CD4-positive, alpha-beta T cell treated with Interleukin-17A for 4 hours (primary cell): Measurements from ENCODE around the gene GBP3.
"Not testable (repeated sequence)": the region's sequence is repeated elsewhere in the genome, so short reads cannot be mapped to it uniquely, and the experiment has no call there.

Experiments used
- DNase-seq: peaks from one replicate; pipeline ENCODE4 v3.0.0-alpha.2; 2020; ENCODE audit warnings: mixed read lengths

Gene GBP3

DNA sequence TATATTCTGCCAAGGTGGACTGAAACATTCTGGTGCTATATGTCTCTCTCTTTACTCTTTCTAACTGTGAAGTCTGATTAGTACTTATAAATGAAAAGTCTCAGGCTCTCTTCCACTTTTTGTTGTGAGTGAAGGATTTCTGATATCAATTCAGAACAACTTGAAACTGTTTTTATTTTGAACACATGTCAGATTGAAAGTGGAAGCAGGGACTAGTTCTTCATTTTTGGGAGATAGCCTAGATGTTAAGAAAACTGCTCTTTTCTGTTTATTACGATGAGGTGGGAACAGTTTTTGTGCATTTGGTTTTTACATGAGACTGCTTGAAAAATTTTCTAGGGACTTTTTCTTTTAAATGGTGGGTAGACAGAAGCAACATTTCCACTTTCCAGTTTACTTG is 14.5 kb upstream of the GBP3 start:
- DNase-seq: no peak

DNA sequence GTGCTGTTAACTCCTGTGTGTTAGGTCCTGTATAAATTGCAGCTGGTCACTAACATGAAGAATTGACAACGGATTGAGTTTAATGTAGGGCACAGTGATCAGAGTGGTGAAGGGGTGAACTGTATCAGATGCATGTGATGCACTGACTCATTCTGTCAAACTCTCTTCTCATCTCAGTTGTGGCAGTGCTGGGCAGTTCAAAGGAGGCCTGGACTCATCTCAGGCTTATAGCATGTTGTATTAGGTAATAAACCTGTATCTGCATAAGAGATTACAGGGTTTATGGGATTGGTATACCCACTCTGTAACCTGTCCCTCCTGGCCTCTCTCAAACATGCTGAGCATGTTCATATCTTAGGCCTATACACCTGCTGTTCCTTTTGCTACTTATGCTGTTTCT is 12.4 kb upstream of the GBP3 start:
- DNase-seq: no peak

DNA sequence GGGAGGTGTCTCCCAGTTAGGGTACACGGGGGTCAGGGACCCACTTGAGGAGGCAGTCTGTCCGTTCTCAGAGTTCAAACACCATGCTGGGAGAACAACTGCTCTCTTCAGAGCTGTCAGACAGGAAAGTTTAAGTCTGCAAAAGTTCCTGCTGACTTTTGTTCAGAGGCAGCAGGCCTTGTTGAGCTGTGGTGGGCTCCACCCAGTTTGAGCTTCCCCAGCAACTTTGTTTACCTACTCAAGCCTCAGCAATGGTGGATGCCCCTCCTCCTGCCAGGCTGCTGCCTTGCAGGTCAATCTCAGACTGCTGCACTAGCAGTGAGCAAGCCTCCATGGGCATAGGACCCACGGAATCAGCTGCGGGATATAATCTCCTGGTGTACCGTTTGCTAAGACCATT is 11.3 kb upstream of the GBP3 start:
- DNase-seq: peak; percentile 60

DNA sequence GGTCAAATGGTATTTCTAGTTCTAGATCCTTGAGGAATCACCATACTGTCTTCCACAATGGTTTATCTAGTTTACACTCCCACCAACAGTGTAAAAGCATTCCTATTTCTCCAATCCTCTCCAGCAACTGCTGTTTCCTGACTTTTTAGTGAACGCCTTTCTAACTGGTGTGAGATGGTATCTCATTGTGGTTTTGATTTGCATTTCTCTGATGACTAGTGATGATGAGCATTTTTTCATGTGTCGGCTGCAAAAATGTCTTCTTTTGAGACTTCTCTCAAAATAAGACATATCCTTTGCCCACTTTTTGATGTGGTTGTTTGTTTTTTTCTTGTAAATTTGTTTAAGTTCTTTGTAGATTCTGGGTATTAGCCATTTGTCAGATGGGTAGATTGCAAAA is 6.4 kb upstream of the GBP3 start:
- DNase-seq: not testable (repeated sequence)

DNA sequence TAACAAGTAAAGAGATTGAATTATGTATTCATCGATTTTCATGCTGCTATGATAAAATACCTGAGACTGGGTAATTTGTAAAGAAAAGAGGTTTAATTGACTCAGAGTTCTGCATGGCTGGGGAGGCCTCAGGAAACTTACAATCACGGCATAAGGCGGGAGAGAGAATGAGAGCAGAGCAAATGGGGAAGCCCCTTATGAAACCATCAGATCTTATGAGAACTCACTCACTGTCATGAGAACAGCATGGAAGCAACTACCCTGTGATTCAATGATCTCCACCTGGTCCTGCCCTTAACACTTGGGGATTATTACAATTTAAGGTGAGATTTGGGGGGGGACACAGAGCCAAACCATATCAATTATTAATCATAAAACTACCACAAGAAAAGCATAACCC is 3.3 kb upstream of the GBP3 start:
- no peak for DNase-seq

DNA sequence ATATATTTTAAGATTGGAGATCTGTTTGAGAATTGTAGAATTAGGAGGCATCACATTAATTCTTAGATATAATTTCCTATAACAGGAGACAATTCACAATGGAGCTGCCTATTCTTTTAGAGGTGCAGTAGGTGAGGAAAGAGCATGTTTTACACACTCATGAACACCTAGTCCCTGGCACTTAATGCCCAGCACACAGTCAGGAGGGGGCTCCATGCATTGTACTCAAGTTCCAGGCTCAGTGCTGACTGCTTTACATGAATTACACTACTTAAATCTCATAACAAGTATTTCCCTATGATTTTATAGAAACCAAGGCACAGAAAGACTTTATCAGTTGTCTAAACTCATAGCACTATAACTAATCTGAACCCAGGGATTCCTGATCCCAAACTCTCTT is 360 bp upstream of the GBP3 start:
- no peak for DNase-seq

DNA sequence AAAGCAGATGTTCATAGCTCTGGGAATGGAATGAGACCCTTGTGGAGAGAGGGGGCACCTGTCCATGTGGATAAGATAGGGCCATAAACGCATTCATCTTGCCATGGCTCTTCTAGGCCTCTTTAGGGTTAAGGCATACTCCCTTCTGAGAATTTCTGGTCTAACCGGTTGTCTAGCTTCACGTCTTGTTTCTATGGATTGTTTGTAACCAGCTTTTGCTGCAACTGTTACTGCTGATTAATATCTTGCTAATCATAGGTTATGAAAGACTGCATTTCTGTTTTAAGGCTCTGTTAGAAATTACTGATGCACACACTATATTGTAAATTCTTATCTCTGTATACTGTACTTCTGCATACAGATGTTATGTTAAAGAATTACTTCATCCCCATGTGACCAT is 4.3 kb downstream of the GBP3 start:
- DNase-seq: not testable (repeated sequence)

DNA sequence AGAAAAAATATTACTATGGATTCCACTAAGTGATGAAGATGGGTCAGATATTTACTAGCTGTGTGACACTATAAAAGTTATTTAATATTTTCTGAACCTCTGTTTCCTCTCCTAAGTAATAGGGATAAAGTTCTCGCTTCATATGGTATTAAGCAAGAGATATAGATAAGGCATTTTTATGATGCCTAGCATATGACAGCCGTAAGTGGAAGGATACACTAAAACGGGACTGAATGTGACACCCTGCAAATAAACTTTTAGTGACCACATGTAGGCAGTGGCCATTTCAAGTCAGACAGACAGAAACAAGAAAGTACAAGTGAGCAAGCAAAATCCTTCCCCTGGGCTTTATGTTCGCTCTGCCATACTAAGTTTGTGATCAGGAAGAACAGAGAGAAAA is 14.2 kb downstream of the GBP3 start:
- no peak for DNase-seq

DNA sequence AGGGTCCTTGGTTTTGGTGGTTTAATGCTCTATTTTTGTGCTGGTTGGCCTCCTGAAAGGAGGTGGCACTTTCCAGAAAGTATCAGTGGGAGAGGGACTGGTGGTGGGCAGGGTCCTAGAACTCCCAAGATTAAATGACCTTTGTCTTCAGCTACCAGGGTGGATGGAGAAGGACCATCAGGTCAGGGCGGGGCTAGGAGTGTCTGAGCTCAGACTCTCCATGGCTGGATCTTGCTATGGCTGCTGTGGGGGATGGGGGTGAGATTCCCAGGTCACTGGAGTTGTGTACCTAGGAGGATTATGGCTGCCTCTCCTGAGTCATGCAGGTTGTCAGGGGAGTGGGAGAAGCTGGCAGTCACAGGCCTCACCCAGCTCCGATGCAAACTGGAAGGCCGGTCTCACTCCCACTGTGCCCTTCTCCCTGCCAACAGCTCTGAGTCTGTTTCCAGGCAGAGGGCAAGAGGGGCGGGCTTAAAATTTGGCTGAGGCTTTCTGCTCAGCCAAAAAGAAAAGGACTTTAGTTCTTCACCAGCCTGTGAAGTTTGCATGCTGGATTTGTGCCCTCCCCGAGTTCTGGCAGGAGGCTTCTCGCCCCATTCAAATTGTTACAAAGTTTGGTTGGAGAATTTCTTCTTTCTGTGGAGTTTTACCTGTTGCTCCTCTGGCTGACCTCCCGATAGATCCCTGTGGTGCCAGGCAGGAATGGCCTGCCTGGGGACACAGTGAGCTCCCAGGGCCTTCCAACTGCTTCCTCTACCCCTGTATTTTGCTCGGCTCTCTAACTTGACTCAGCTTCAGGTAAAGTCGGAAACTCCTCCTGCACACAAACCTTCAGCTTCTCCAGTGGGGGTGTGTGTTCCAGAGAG is 17.1 kb downstream of the GBP3 start:
- no peak for DNase-seq

DNA sequence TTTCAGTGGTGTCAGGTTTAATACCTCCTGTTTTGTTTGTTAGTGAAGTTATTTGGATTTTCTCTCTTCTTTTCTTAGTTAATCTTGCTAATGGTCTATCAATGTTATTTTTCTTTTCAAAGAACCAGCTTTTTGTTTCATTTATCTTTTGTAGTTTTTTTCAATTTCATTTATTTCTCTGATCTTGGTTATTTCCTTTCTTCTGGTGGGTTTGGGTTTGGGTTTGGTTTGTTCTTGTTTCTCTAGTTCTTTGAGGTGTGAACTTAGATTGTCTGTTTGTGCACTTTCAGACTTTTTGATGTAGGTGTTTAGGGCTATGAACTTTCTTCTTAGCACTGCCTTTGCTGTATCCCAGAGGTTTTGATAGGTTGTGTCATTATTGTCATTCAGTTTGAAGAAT is 20.5 kb downstream of the GBP3 start:
- DNase-seq: not testable (repeated sequence)

DNA sequence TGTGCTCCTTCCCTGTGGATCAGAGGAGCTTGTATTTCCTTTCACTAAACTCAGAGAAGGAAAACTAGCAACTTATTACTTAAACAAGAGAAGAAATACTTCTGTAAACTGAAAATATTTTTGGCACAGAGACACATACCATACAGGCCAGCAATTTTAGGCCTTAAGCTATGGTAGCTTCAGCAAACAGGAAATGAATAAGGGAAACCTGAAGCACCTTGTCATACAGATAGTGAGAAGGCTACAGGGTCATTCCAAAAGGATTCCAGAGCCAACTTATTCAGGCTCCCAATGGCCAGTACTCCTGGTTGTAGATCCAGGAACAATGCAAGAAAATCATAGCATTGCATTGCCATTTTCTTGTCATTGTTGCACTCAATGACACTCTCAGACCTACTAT is 21.2 kb downstream of the GBP3 start:
- no peak for DNase-seq

DNA sequence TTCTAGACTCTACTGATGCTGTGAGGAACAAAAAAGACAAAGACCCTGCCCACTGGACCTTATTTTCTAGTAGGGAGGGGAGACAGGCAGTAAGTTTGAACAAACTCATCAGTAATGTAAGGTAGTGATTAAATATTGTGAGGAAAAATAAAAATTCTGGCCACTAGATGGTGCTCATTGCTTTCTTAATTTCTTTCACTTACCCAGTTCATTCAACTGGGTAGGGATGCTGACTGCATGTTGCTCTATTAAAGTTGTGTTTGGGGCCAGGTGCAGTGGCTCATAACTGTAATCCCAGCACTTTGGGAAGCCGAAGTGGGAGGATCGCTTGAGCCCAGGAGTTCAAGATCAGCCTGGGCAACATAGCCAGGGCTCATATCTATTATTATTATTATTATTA is 23.9 kb downstream of the GBP3 start:
- peak; percentile 35 for DNase-seq

DNA sequence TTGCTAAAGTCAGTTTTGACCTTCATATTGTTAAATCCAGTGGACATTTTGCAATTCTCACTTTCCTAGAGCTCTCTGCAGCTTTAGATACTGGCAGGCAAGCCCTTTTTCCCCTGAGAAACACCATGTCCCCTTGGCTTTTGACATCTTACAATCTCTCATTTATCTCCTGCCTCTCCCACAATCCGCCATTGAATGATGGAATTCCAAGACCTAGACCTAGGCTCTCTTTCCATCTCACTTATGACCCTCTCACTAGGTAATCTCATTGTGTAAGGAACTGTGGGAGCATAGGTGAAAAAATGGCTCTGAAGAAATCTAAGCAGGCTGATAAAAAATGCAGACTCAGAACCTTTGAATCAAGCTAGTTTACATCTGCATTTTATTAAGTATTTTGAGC is 32.2 kb downstream of the GBP3 start:
- DNase-seq: no peak

DNA sequence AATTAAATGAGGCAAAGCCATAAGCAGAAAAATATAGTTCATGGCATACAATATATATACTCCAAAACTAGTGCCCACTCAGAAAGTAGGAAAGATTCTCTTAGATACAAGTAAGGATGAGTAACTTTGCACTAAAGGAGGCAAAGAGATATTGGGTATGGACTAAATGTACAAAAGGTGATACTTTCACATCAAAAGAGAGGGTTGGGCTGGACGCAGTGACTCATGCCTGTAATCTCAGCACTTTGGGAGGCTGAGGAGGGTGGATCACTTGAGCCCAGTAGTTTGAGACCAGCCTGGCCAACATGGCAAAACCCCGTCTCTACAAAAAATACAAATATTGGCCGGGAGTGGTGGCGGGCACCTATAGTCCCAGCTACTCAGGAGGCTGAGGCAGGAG is 37.0 kb downstream of the GBP3 start:
- no peak for DNase-seq

DNA sequence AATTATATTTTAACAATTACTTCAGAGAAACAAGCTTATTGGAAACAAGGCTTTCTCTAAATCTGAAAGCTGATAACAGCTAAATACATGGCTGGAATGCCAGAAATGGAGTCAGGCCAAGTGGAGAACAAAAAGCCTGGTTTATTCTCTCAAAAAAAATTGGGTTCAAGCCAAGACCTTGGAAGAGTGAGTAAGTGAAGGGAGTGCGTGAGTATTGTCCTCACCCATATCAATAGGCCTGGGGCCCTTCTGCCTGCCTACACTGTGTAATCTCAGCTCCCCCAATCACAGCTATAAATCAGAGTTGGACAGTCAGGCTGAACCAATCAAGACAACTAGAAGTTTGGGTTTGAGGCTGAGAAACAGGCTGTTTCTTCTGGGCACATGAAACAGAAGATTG is 37.6 kb downstream of the GBP3 start:
- DNase-seq: no peak

DNA sequence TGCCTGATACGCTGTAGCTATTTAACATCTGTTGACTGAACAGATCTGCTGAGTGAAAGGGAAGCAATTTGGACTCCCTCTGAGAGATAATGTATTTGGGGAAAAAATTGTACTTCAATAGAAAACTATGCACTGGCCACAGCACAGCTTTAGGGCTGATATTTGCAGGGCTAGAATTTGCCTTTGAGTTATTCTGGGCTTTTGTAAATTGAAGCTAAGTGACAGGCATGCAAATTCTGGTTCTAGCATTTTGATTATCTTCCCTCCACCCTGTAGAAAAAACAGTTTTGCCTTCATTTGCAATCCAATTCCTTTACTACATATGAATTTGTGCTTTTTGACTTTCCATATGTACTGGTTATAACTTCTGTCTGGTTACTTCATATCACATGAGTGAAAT is 38.1 kb downstream of the GBP3 start:
- DNase-seq: no peak

DNA sequence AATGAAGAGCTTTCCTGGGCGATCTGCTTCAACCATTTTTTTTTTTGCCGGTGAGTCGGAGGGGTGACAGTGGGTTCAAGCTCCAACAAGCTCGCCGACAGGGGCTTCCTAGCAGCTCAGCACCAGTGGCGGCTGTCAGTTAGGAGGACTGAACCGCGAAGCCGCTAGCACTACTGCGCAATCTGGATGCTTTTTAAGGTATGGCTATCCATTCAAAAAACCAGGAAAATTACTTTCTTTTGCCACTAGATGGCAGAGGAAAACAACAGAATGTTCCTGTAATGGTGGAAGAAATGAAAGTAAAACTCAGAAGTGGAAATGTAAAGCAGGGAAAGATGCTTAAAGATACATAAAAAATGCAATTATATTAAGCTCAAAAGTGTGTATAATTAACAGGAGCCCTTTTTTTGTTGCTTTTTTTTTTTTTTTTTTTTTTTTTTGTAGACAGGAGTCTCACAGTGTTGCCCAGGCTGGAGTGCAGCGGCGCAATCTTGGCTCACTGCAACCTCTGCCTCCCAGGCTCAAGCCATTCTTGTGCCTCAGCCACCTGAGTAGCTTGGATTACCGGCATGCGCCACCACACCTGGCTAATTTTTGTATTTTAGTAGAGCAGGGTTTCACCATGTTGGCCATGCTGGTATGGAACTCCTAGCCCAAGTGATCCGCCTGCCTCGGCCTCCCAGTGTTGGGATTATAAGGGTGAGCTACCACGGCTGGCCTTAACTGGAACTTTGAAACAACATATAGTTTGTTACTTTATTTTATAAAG is 38.7 kb downstream of the GBP3 start:
- peak; percentile 32 for DNase-seq

DNA sequence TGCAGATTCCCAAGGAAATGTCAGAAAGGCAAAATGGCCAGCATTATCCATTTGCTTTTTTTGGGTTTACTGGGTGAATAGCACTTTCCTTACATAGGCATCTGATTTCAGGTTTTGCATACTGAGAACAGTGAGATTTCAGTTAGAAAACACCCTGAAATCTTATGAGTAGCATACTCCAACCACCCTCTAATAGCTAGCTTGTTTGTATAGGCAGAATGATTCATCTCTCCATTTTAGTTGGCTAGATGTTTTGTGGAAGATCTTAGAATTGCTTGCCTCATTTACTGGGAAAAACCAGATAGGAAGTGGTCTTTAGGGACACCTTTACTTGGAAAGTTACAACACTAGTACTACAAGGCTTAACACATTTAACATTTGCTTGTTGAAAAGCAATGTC is 40.6 kb downstream of the GBP3 start:
- DNase-seq: no peak

DNA sequence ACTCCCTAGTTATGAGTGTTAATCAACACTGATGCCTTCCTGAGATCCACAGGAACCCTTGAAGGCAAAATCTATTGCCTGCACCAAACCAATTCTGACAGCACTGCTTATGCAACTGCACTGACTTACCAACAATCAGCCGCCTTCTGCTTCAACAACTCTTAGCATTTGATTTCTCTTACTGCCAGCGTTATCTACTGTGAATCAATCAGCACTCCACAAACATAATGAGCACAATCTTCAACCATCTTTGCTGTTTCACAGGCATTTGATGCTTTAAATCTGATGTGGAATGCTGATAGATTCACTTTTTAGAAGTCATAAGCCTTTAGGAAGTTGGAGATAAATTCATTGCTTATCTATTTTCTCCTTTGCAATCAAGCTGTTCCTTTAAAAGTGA is 41.2 kb downstream of the GBP3 start:
- DNase-seq: not testable (repeated sequence)

DNA sequence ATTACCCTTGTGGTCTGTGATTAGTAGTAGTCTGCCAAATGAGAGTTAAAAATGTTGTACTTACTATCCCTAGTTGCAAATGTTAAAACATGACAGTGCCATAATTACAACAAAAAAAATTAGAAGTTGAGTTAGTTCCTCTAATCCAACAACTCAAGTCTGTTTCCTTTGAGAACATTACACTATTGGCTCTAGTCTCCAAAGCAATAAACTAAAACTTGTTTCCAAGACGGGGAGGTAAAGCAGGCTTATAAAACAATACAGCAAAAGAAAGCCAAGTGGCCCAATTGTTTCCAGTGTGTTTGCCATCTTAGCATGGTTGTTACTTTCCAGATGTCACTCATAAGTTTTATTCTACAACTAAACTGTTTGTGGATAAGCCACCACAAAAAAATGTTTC is 41.8 kb downstream of the GBP3 start:
- no peak for DNase-seq

DNA sequence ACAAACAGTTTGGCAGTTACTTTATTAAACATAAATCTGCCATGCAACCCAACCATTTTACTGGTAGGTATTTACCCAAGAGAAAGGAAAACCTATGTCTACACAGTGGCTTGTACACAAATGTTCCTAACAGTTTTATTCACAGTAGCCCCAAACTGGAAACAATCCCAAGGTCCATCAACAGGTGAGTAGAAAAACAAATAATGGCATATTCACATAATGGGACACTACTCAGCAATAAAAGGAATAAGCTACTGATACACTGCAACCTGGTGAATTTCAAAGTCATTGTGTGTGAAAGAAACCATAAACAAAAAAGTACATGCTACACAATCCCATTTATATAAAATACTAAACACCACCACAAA is 42.9 kb downstream of the GBP3 start:
- no peak for DNase-seq

DNA sequence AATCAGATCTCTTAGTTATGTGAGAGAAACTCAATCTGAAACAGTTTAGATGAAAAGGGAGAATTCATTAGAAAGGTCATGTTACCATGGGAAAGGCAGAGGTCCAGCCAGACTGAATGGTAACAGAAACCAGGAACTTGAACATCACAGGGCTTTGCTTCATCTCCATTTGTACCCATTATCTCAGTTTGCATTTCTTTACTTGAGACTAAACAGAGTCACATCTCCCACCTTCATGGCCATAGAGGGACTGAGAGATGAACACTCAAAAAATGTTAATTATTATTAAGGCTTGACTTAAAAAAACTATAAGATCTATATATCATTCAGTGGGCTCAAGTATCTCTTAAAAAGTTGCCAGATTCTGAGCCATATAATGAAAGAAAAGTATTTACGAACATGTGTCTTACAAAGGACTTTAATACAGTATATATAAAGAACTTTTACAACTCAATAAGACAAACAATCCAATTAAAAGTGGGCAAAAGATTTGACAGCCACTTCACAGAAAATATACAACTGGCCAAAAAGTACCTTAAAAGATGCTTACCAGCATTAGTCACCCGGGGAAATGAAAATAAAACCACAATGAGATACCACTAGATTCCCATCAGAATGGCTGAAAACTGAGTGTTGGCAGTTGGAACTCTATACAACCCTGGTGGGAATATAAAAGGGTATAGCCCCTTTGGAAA is 43.5 kb downstream of the GBP3 start:
- no peak for DNase-seq

DNA sequence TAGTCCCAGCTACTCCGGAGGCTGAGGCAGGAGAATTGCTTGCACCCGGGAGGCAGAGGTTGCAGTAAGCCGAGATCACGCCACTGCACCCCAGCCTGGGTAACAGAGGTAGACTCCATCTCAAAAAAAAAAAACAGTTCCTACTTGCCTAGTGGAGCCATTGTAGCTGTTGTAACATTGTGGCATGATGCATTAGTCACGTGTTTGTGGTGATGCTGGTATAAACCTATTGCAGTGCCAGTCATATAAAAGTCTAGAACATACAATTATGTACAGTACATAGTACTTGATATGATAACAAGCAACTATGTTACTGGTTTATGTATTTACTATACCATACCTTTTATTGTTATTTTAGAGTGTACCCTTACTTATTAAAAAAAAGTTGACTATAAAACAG is 46.4 kb downstream of the GBP3 start:
- no peak for DNase-seq

DNA sequence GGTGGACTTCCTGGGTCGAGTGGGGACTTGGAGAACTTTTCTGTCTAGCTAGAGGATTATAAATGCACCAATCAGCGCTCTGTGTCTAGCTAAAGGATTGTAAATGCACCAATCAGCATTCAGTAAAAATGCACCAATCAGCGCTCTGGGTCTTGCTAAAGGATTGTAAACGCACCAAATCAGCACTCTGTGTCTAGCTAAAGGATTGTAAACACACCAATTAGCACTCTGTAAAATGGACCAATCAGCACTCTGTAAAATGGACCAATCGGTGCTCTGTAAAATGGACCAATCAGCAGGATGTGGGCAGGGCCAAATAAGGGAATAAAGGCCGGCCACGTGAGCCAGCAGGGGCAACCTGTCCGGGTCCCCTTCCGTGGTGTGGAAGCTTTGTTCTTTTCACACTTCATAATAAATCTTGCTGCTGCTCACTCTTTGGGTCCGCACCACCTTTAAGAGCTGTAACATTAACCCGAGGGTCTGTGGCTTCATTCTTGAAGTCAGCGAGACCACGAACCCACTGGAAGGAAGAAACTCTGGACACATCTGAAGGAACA is 48.0 kb downstream of the GBP3 start:
- DNase-seq: not testable (repeated sequence)
